ENCODE data around the gene SH3PXD2A. TPM values are rescaled to one million over a fixed set of nuclear protein-coding genes. Genes with fewer than 3 reads are reported as not detected.

SH3PXD2A gene
- total and polyA plus RNA-seq, 2 of the 4 experiments (the other 2 are of a cell fraction) = 6.3 to 23.0 TPM

GRCh38 chr10:103700436-103700715, 155.0 kb downstream of the SH3PXD2A start:
- Histone ChIP-seq H2BK15ac (ENCODE audit: low read depth, low read length) (no peak overlapping the region), H3K4me2 (ENCODE audit: low read depth, low read length) (no peak overlapping the region), H4K8ac (ENCODE audit: low read depth in 2 of 2, low read length in 2 of 2) (no peak overlapping the region), H3K27ac (ENCODE audit: insufficient read depth, low read length) (no peak overlapping the region), H3K36me3 (ENCODE audit: control insufficient read depth, insufficient read depth, low read length) (no peaks in the 10 kb centered on the region), H3K23ac (ENCODE audit: low read depth, low read length) (no peak overlapping the region), H4K5ac (ENCODE audit: low read depth, low read length) (no peak overlapping the region), H4K91ac (ENCODE audit: insufficient read depth, low read depth, low read length) (no peak overlapping the region), H3K14ac (replicated peaks; ENCODE audit: low read depth, low read length) (no peak overlapping the region), H3K9ac (ENCODE audit: low read depth, low read length) (no peak overlapping the region), H3K27me3 (ENCODE audit: control insufficient read depth, insufficient read depth, low read length) (no peaks in the 10 kb centered on the region), H4K20me1 (ENCODE audit: insufficient read depth, low read length) (no peaks in the 10 kb centered on the region), H2AK9ac (replicated peaks; ENCODE audit: low read depth, low read length, poor library complexity) (no peak overlapping the region), H2AK5ac (ENCODE audit: low read depth, low read length) (no peak overlapping the region), H3K4me1 (ENCODE audit: control insufficient read depth, insufficient read depth, low read length) (peaks cover 12% of the 10 kb centered on the region), H3K18ac (ENCODE audit: low read depth, low read length) (no peak overlapping the region), H3K9me1 (ENCODE audit: insufficient read depth, low read length) (peaks cover 12% of the 10 kb centered on the region), H2BK120ac (ENCODE audit: low read depth, low read length) (no peak overlapping the region), H3K9me3 (ENCODE audit: control insufficient read depth, insufficient read depth, low read length) (no peaks in the 10 kb centered on the region), H3K4ac (ENCODE audit: low read depth, low read length) (no peak overlapping the region), H2BK20ac (ENCODE audit: low read depth, low read length) (no peak overlapping the region), H2AFZ (replicated peaks; ENCODE audit: low read length, poor library complexity) (no peak overlapping the region), H3K56ac (ENCODE audit: extremely low read depth, insufficient read depth, low read length) (no peak overlapping the region), H2BK5ac (ENCODE audit: low read depth, low read length, poor library complexity, severe bottlenecking) (no peak overlapping the region), H3K79me1 (ENCODE audit: low read depth in 1 of 2, low read length in 2 of 2) (peaks cover 0 to 9% of the 10 kb centered on the region in 2 experiments; a peak in 2 of 4 replicates), H3K4me3 (ENCODE audit: insufficient read depth, low read depth, low read length) (no peak overlapping the region)
- POLR2A ChIA-PET (ENCODE audit: unreplicated experiment) = no interaction called here
- in situ Hi-C loops (cut with MboI; ENCODE audit: low sequenced_read_pairs) (loop anchor here (25.0 kb wide), 2 partner anchors 312 to 512 kb away; no protein-coding TSS in a partner anchor), intact Hi-C loops (cut with micrococcal nuclease) (no loop called here), dilution Hi-C loops (cut with HindIII; ENCODE audit: low sequenced_read_pairs, unreplicated experiment) (loop anchor here (25.0 kb wide), 1 partner anchor 162 kb away; the partner anchor contains the start of gene SH3PXD2A)
- CTCF ChIA-PET = no interaction called here
- no TSS peak for BruUV-seq (replicated peaks)
- ATAC-seq (ENCODE audit: low read depth) (no peak), DNase-seq (no peak)
- TF ChIP-seq MXI1 (IDR thresholded peaks at IDR 0.05; ENCODE audit: borderline replicate concordance, low read depth, low read length) (no peak), RFX5 (IDR thresholded peaks at IDR 0.05; ENCODE audit: low read depth, low read length) (no peak), MAZ (IDR thresholded peaks at IDR 0.05; ENCODE audit: borderline replicate concordance, low read depth, low read length) (no peak), USF2 (IDR thresholded peaks at IDR 0.05; ENCODE audit: low read depth, low read length) (no peak), CTCF (conservative IDR thresholded peaks at IDR 0.05; ENCODE audit: low read depth, low read length) (no peak), BHLHE40 (IDR thresholded peaks at IDR 0.05; ENCODE audit: low read depth, low read length) (no peak), MAFK (IDR thresholded peaks at IDR 0.05; ENCODE audit: low read depth, low read length) (no peak), SMC3 (IDR thresholded peaks at IDR 0.05; ENCODE audit: low read depth, low read length) (no peak), CHD1 (IDR thresholded peaks at IDR 0.05; ENCODE audit: low read depth, low read length) (no peak), RCOR1 (IDR thresholded peaks at IDR 0.05; ENCODE audit: insufficient replicate concordance, low read length) (no peak), CEBPB (IDR thresholded peaks at IDR 0.05; ENCODE audit: low read depth, low read length) (no peak), RAD21 (IDR thresholded peaks at IDR 0.05; ENCODE audit: low read length) (no peak), POLR2A (IDR thresholded peaks at IDR 0.05; ENCODE audit: low read depth, low read length) (no peak), ELK1 (IDR thresholded peaks at IDR 0.05; ENCODE audit: borderline replicate concordance, low read depth, low read length) (no peak), NFE2L2 (IDR thresholded peaks at IDR 0.05; ENCODE audit: low read depth, low read length) (no peak), FOS (IDR thresholded peaks at IDR 0.05; ENCODE audit: low read depth, low read length) (no peak)
